Heart left ventricle (tissue), 16 donors: ENCODE data around the gene VAT1. TPM values are rescaled to one million over a fixed set of nuclear protein-coding genes. Genes with fewer than 3 reads are reported as not detected.

ENCODE experiments used
- ATAC-seq, 4 donors: fragments of 200-7000 bp; cut with Tn5 transposase; one replicate each; pipeline ENCODE4 v1.9.1; 2020 to 2022; ENCODE audit warnings: moderate library complexity in 4 of 4, mild to moderate bottlenecking in 3 of 4, moderate number of reproducible peaks in 1 of 4
- DNase-seq, 5 donors: peaks; one replicate each; pipeline ENCODE4 v3.0.0-alpha.2; 2020
- H3K27ac ChIP-seq, 12 donors: fragments of 200-600 bp; sonication (generic) in 4 of 12; one replicate each; pipeline versions ENCODE4 v1.5.0 to v1.8.0; 2016 to 2022; ENCODE audit warnings: mild to moderate bottlenecking in 2 of 12
- H3K27me3 ChIP-seq, 9 donors: fragments of 200-600 bp; sonication (generic) in 2 of 9; one replicate each; pipeline versions ENCODE4 v1.5.1 to v1.8.0; 2016 to 2022; ENCODE audit warnings: mild to moderate bottlenecking in 3 of 9
- H3K36me3 ChIP-seq, 9 donors: fragments of 200-600 bp; sonication (generic) in 2 of 9; one replicate each; pipeline versions ENCODE4 v1.5.0 to v1.8.0; 2018 to 2022; ENCODE audit warnings: mild to moderate bottlenecking in 2 of 9
- H3K4me1 ChIP-seq, 12 donors: fragments of 200-600 bp; sonication (generic) in 4 of 12; one replicate each; pipeline versions ENCODE4 v1.5.0 to v1.8.0; 2016 to 2022; ENCODE audit warnings: mild to moderate bottlenecking in 3 of 12
- H3K4me3 ChIP-seq, 12 donors: fragments of 200-600 bp; sonication (generic) in 4 of 12; one replicate each; pipeline versions ENCODE4 v1.5.0 to v1.8.0; 2017 to 2022; ENCODE audit warnings: mild to moderate bottlenecking in 9 of 12, moderate library complexity in 4 of 12
- H3K9me3 ChIP-seq, 12 donors: fragments of 200-600 bp; sonication (generic) in 4 of 12; one replicate each; pipeline versions ENCODE4 v1.5.0 to v1.8.0; 2016 to 2022; ENCODE audit warnings: mild to moderate bottlenecking in 1 of 12
- POLR2A ChIP-seq, 2 donors: fragments of 450-650 bp; IDR thresholded peaks; one replicate each; pipeline ENCODE4 v1.6.1; 2017; ENCODE audit warnings: antibody characterized with exemption in 2 of 2, mild to moderate bottlenecking in 2 of 2, moderate library complexity in 2 of 2
- WGBS, 4 donors: extraction: QIAGEN DNeasy Blood & Tissue Kit in 2 of 4; methylation state at CpG; one replicate each; pipeline versions ENCODE4 v1.1.5 to v1.1.7; 2013 to 2018; 5-methylcytosine and 5-hydroxymethylcytosine counted together
- intact Hi-C, 10 donors: fragments of 100-400 bp; cut with DNase I; formaldehyde crosslinking; loops; one replicate each; pipeline versions ENCODE4 v1.11.1 to v1.14.2; 2022
- polyA plus RNA-seq, 2 donors: library from polyadenylated mRNA; stranded (reverse); fragments of 200-250 nt; gene quantifications; one replicate each; pipeline ENCODE4 v1.2.3, GENCODE V29; 2013
- total RNA-seq, 9 donors: library from RNA; depleted of rRNA in 2 of 9; stranded (reverse); fragments of >200 nt in 2 of 9; fragmentation: NEBNext Ultra II Directional in 3 of 9; extraction: Animal tissue kit (Norgen Biotek cat#: 25700) in 3 of 9; gene quantifications; one replicate each; pipeline versions ENCODE4 v1.1.0 to v1.2.4, GENCODE V29; 2016 to 2023
- TF ChIP-seq, protein P1 (sequence below), 12 donors: fragments of 200-600 bp; sonication (generic) in 4 of 12; IDR thresholded peaks; one replicate each; pipeline versions ENCODE4 v1.5.0 to v1.8.0; 2018 to 2022; ENCODE audit warnings: antibody characterized with exemption in 12 of 12, mild to moderate bottlenecking in 5 of 12
- donor health status: ischemic (EF 13 %, LVEDD 7.1; RV severe dilation, severe dysfunction).
- donor health status: healthy with polysubstance abuse.
- donor health status: DM: no; HTN: yes; CAD: no.
- donor health status: DM: no; HTN: no; CAD: no.
- donor health status: ischemic (EF 25% LVEDD 6.9; RV normal size, moderate dysfunction).
- donor health status: ischemic (EF 25% LVEDD 5.7; RV mildly dilated, moderate dysfunction).
- donor health status: healthy.
- donor health status: DM: yes; HTN: yes; CAD: no.
- donor health status: ischemic (EF 35%, LVEDD 5.7; RV mildly dilated, moderate dysfunction).
- donor health status: nonischemic (EF 11% LVEDD 7.7; RV severe dilation, severe dysfunction).
- donor health status: DM: yes; HTN: yes; CAD: no.
- donor health status: PGD.
- donor health status: ischemic (EF 29% LVEDD 5.4; RV normal size, mild dysfunction).
- donor health status: nonischemic (EF 23%, LVEDD 6.1; RV moderate dilation, normal function).

VAT1 gene
- total and polyA plus RNA-seq, 11 donors = 64.5 to 138 (median 92.0) TPM

DNA sequence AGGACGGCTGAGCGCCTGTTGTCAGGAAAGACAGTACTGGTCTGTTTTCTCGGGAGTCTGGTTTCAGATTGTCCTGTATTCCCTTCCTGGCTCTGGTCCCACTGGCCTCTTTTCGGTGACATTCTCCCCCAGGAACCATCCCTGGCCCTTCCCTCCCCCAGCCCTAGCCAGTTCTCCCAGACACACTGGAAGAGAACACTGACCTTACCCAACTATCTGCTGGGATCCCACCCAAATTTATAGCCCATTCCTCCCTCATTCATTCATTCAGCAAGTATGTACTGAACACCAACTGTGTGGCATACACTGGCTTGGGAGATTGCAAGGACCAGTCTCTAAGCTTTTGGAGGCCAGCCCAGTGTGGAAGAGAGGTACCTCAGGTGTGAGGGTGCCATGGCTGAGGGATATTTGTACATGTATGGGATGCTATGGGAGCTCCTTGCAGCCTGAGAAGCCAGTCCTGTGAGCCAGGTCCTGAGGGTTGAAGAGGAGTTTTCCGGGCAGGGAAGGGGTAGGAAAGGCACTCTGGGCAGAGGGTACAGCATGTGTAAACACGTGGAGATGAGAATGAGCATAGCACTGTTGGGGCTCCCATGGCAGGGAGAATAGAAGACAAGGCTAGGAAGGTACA, 8.1 kb upstream of the VAT1 start:
- H3K4me3 ChIP-seq = no peak overlapping the region
- ATAC-seq (peak in 1 of 4 donors; percentile 10), DNase-seq (no peak)
- WGBS, 4 donors = 56 to 71% (median 63%) methylated on average over 6 of the region's 6 CpGs
- intact Hi-C loops = loop anchor here in 1 of 10 donors (5.0 kb wide), 1 partner anchor 97 kb away; the partner anchor contains the start of gene BRCA1
- peak overlapping the region in 3 of 12 donors; percentile 5 to 17 (median 11) for H3K27ac ChIP-seq
- H3K4me1 ChIP-seq = peaks cover 0 to 2% (median 0%) of the 10 kb centered on the region in 12 donors
- no peak for TF ChIP-seq POLR2A (IDR thresholded peaks at IDR 0.05)
- TF ChIP-seq, protein P1, sequence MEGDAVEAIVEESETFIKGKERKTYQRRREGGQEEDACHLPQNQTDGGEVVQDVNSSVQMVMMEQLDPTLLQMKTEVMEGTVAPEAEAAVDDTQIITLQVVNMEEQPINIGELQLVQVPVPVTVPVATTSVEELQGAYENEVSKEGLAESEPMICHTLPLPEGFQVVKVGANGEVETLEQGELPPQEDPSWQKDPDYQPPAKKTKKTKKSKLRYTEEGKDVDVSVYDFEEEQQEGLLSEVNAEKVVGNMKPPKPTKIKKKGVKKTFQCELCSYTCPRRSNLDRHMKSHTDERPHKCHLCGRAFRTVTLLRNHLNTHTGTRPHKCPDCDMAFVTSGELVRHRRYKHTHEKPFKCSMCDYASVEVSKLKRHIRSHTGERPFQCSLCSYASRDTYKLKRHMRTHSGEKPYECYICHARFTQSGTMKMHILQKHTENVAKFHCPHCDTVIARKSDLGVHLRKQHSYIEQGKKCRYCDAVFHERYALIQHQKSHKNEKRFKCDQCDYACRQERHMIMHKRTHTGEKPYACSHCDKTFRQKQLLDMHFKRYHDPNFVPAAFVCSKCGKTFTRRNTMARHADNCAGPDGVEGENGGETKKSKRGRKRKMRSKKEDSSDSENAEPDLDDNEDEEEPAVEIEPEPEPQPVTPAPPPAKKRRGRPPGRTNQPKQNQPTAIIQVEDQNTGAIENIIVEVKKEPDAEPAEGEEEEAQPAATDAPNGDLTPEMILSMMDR (IDR thresholded peaks at IDR 0.05) = no peak
- no peaks in the 10 kb centered on the region for H3K27me3 ChIP-seq
- no peaks in the 10 kb centered on the region for H3K36me3 ChIP-seq
- no peaks in the 10 kb centered on the region for H3K9me3 ChIP-seq

DNA sequence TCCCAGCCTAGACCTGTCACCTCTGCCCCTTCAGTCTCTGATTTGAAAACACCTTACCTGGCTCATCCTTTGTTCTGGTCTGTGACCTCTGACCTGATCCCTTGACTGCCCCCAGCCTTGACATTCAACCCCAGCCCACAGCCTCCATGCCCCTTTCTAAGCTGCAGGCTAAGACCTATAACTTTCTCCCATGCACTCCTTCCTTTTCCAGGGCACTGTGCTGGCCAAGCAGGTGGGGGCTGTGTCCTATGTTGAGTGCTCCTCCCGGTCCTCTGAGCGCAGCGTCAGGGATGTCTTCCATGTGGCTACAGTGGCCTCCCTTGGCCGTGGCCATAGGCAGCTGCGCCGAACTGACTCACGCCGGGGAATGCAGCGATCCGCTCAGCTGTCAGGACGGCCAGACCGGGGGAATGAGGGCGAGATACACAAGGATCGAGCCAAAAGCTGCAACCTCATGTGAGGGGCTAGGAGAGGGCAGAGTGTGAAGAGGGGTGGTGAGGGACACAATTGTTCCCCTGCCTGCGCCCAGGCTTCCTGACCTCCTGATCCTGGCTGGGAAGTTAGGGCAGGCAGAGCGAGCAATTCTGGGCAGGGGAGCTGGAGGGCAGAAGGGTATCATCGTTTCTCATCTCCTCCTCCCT, 6.2 kb upstream of the VAT1 start:
- ATAC-seq (no peak), DNase-seq (no peak)
- TF ChIP-seq POLR2A (IDR thresholded peaks at IDR 0.05) = no peak
- intact Hi-C loops = loop anchor here in 7 of 10 donors (5.0 to 10.0 kb wide), 9 partner anchors 49 to 309 kb away; partner anchors contain the start of genes BRCA1 (in 2 of the 7), TMEM106A (in 2 of the 7) and NBR1 (in 1 of the 7)
- Histone ChIP-seq H3K9me3 (no peaks in the 10 kb centered on the region), H3K36me3 (no peaks in the 10 kb centered on the region), H3K27me3 (no peaks in the 10 kb centered on the region), H3K4me1 (peaks cover 0 to 14% (median 3%) of the 10 kb centered on the region in 12 donors), H3K27ac (no peak overlapping the region), H3K4me3 (no peak overlapping the region)
- WGBS, 4 donors = 85 to 86% (median 86%) methylated on average over 17 of the region's 17 CpGs

DNA sequence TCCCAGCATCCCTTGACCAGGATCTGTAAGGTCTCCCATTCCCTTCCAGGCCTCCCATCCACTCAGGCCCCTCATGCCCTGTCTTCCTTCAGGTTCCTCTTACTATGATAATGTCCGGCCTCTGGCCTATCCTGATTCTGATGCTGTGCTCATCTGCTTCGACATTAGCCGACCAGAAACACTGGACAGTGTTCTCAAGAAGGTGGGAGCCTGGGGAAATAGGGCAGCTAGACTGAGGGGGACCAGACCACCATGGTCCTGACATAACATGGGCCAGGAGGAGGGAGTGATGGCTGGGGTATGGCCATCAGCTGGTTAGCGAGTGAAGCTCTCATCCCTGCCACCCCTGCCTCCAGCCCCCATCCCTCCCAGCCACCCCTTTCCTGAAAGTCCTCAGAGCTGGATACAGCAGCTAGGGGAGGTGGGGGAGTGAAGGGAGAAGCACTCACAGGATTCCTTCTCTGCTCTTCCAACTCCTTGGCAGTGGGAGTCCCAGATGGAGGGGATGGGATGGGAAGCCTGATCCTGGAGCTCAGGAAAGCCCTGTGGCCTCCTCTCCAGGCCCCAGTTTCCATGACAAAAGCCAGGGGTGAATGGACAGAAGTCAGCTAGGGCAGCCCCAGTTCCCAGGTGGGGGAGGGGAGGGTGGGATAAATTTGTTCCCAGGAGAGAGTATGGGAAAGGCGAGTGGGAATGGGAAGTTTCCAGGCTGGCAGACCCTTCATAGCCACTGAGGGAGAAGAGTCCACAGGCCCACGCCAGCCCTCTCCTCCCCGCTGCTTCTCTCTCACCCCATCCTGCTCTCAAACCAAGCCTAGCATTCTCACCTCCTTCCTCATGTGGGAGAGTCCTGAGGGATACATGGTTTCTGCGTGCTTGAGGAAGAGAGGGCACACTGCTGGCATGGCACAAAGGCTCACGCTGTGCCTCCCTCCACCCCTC, 5.2 kb upstream of the VAT1 start:
- ATAC-seq = no peak
- Histone ChIP-seq H3K4me1 (peaks cover 0 to 22% (median 8%) of the 10 kb centered on the region in 12 donors), H3K9me3 (no peaks in the 10 kb centered on the region), H3K4me3 (no peak overlapping the region), H3K36me3 (no peaks in the 10 kb centered on the region), H3K27ac (no peak overlapping the region), H3K27me3 (no peaks in the 10 kb centered on the region)
- TF ChIP-seq, protein P1 (IDR thresholded peaks at IDR 0.05) = no peak
- TF ChIP-seq POLR2A (IDR thresholded peaks at IDR 0.05) = no peak
- intact Hi-C loops = loop anchor here in 7 of 10 donors (5.0 to 10.0 kb wide), 9 partner anchors 50 to 310 kb away; partner anchors contain the start of genes BRCA1 (in 2 of the 7), TMEM106A (in 2 of the 7) and NBR1 (in 1 of the 7)
- 76 to 79% (median 77%) methylated on average over 8 to 9 of the region's 9 CpGs for WGBS, 4 donors
- no peak for DNase-seq

DNA sequence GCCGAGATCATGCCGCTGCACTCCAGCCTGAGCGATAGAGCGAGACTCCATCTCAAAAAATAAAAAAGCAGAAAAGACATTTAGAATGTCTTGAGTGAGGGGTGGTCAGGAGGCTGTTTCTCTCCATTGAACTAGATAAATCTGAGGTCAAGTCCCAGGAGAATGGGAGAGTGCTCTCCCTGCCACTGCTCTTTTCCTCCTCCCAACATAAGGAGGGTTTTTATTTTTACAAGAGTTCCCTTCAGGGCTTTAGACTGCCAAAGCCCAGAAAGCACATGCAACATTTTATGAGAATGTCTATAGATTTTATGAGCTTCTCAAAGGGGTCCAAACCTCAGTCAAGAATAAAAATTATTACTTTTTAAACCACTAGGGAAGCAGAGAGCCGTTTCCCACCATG, 4.4 kb upstream of the VAT1 start:
- no peak overlapping the region for H3K4me3 ChIP-seq
- H3K27ac ChIP-seq = no peak overlapping the region
- 79 to 87% (median 81%) methylated on average over 5 of the region's 5 CpGs for WGBS, 4 donors
- TF ChIP-seq, protein P1 (IDR thresholded peaks at IDR 0.05) = no peak
- no peak for TF ChIP-seq POLR2A (IDR thresholded peaks at IDR 0.05)
- no peaks in the 10 kb centered on the region for H3K36me3 ChIP-seq
- peaks cover 0 to 24% (median 9%) of the 10 kb centered on the region in 12 donors for H3K4me1 ChIP-seq
- H3K27me3 ChIP-seq = no peaks in the 10 kb centered on the region
- no peaks in the 10 kb centered on the region for H3K9me3 ChIP-seq
- ATAC-seq (no peak), DNase-seq (no peak)
- intact Hi-C loops = loop anchor here in 7 of 10 donors (5.0 to 10.0 kb wide), 9 partner anchors 51 to 311 kb away; partner anchors contain the start of genes BRCA1 (in 2 of the 7), TMEM106A (in 2 of the 7) and NBR1 (in 1 of the 7)
